CD4-positive, alpha-beta T cell treated with Interleukin-10 for 1 hour (primary cell): ENCODE data around the gene DUSP23.

Source experiments
- DNase-seq: peaks from one replicate; pipeline ENCODE4 v3.0.0-alpha.2; 2020

DUSP23 gene

GRCh38 chr1:159786966-159787365, 6.2 kb downstream of the DUSP23 start:
- no peak for DNase-seq

GRCh38 chr1:159790237-159790917, 9.6 kb downstream of the DUSP23 start:
- peak; percentile 36 for DNase-seq

- DNase-seq: no peak
Measured at GRCh38 chr1:159791031-159791430, 10.3 kb downstream of the DUSP23 start.

- no peak for DNase-seq
Measured at GRCh38 chr1:159791461-159791860, 10.7 kb downstream of the DUSP23 start.

- DNase-seq: no peak
Measured at GRCh38 chr1:159795534-159795933, 14.8 kb downstream of the DUSP23 start.

- DNase-seq: peak; percentile 63
Measured at GRCh38 chr1:159798893-159799292, 18.1 kb downstream of the DUSP23 start.

GRCh38 chr1:159799446-159799985, 18.8 kb downstream of the DUSP23 start:
- DNase-seq: no peak

- peak; percentile 57 for DNase-seq
Measured at GRCh38 chr1:159800177-159800930, 19.6 kb downstream of the DUSP23 start.

GRCh38 chr1:159802111-159802510, 21.3 kb downstream of the DUSP23 start, which contains the start of gene FCRL6:
Gene FCRL6 (plus strand): TSS chr1:159802360. CDS start chr1:159802425, 65 bp downstream.
- no peak for DNase-seq

GRCh38 chr1:159803956-159804689, 23.4 kb downstream of the DUSP23 start:
- no peak for DNase-seq

- no peak for DNase-seq
Measured at GRCh38 chr1:159804924-159805323, 24.2 kb downstream of the DUSP23 start.

GRCh38 chr1:159815926-159816325, 35.2 kb downstream of the DUSP23 start:
- DNase-seq: no peak

- no peak for DNase-seq
Measured at GRCh38 chr1:159817276-159818041, 36.7 kb downstream of the DUSP23 start.

GRCh38 chr1:159821171-159821867, 40.6 kb downstream of the DUSP23 start:
- no peak for DNase-seq

- DNase-seq: no peak
Measured at GRCh38 chr1:159823406-159823805, 42.6 kb downstream of the DUSP23 start.

- peak; percentile 2 for DNase-seq
Measured at GRCh38 chr1:159825564-159825963, 44.8 kb downstream of the DUSP23 start.

GRCh38 chr1:159826441-159827101, 45.8 kb downstream of the DUSP23 start, which contains the start of gene SLAMF8:
Gene SLAMF8 (plus strand): TSS chr1:159826873. CDS start chr1:159826899, 26 bp downstream.
- DNase-seq: peak; percentile 59

- DNase-seq: peak; percentile 7
Measured at GRCh38 chr1:159827102-159827490, 46.3 kb downstream of the DUSP23 start.

GRCh38 chr1:159827549-159827948, 46.8 kb downstream of the DUSP23 start:
- peak; percentile 51 for DNase-seq

- DNase-seq: no peak
Measured at GRCh38 chr1:159828176-159828575, 47.4 kb downstream of the DUSP23 start.
